Vagina (tissue), 2 donors: ENCODE data around the gene TCF3. TPM values are rescaled to one million over a fixed set of nuclear protein-coding genes. Genes with fewer than 3 reads are reported as not detected.
"Not testable (repeated sequence)": the region's sequence is repeated elsewhere in the genome, so short reads cannot be mapped to it uniquely, and the experiment has no call there.

Source experiments
- DNase-seq, 2 donors: peaks; one replicate each; pipeline ENCODE4 v3.0.0-alpha.2; 2017; ENCODE audit errors: extremely low spot score in 2 of 2
- H3K27ac ChIP-seq: fragments of 200-600 bp; sonication (generic); one replicate; pipeline ENCODE4 v1.5.1; 2019
- H3K27me3 ChIP-seq: fragments of 200-600 bp; sonication (generic); one replicate; pipeline ENCODE4 v1.5.1; 2019
- H3K36me3 ChIP-seq, 2 donors: fragments of 200-600 bp; sonication (generic); one replicate each; pipeline ENCODE4 v1.5.1; 2017 to 2019
- H3K4me1 ChIP-seq: fragments of 200-600 bp; sonication (generic); one replicate; pipeline ENCODE4 v1.5.1; 2019
- H3K4me3 ChIP-seq, 2 donors: fragments of 200-600 bp; sonication (generic); 1 replicate in 1 of 2; 2 replicates in 1 of 2; pipeline ENCODE4 v1.5.1; 2016 to 2019
- H3K9me3 ChIP-seq: fragments of 200-600 bp; sonication (generic); one replicate; pipeline ENCODE4 v1.5.1; 2019
- CTCF ChIP-seq, 3 experiments: fragments of 450-650 bp in 2 of 3; fragments of 200-600 bp in 1 of 3; sonication (generic) in 1 of 3; IDR thresholded peaks; one replicate each; pipeline ENCODE4 v1.5.1; 2017 to 2019; ENCODE audit warnings: antibody characterized with exemption in 3 of 3, mild to moderate bottlenecking in 2 of 3, moderate library complexity in 2 of 3
- POLR2A ChIP-seq, 2 donors: fragments of 450-650 bp; IDR thresholded peaks; one replicate each; pipeline ENCODE4 v1.6.1; 2017; ENCODE audit warnings: antibody characterized with exemption in 2 of 2, mild to moderate bottlenecking in 2 of 2, moderate library complexity in 2 of 2
- POLR2AphosphoS5 ChIP-seq, 2 donors: sonication (generic); formaldehyde crosslinking; IDR thresholded peaks; one replicate each; pipeline ENCODE4 v1.9.0; 2017; ENCODE audit warnings: antibody characterized with exemption in 2 of 2, mild to moderate bottlenecking in 2 of 2, low read depth in 1 of 2; ENCODE audit not compliant: insufficient read depth in 1 of 2
- intact Hi-C: fragments of 100-400 bp; cut with DNase I; formaldehyde crosslinking; loops from one replicate; pipeline ENCODE4 v1.15.1; 2023
- total RNA-seq: library from RNA; depleted of rRNA; stranded (reverse); fragments of >200 nt; gene quantifications from one replicate; pipeline ENCODE4 v1.2.3, GENCODE V29; 2016

The TCF3 gene
- total RNA-seq, 1 donor from 2014 or later: 26.0 TPM

DNA sequence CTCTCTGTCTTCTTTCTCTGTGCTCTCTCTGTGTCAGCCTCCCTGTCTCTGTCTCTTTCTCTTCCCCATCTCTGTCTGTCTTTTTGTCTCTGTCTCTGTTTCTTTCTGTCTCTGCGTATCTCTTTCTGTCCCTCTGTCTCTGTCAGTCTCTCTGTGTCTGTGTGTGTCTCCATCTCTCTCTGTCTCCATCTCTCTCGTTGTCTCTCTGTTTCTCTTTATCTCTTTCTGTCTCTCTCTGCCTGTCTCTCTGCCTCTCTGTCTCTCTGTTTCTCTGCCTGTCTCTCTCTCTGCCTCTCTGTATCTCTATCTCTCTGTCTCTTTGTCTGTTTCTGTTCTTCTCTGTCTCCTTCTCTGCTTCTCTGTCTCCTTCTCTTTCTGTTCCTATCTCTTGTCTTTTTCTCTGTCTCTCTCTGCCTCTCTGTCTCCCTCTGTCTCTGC, 15.7 kb upstream of the TCF3 start:
- peaks cover 22% of the 10 kb centered on the region for H3K4me1 ChIP-seq
- H3K9me3 ChIP-seq: no peaks in the 10 kb centered on the region
- no peak overlapping the region for H3K4me3 ChIP-seq
- TF ChIP-seq POLR2AphosphoS5 (IDR thresholded peaks at IDR 0.05; ENCODE audit: insufficient read depth in 1 of 2, low read depth in 1 of 2) (no peak), POLR2A (IDR thresholded peaks at IDR 0.05) (no peak), CTCF (IDR thresholded peaks at IDR 0.05) (no peak)
- no peak for DNase-seq
- H3K36me3 ChIP-seq: no peaks in the 10 kb centered on the region
- intact Hi-C loops: no loop called here
- H3K27me3 ChIP-seq: peaks cover 7% of the 10 kb centered on the region
- H3K27ac ChIP-seq: no peak overlapping the region

- no peak overlapping the region for H3K27ac ChIP-seq
- DNase-seq: no peak
- H3K27me3 ChIP-seq: peaks cover 7% of the 10 kb centered on the region
- H3K4me3 ChIP-seq: no peak overlapping the region
- no peaks in the 10 kb centered on the region for H3K9me3 ChIP-seq
- no peaks in the 10 kb centered on the region for H3K36me3 ChIP-seq
- TF ChIP-seq CTCF (IDR thresholded peaks at IDR 0.05) (no peak), POLR2AphosphoS5 (IDR thresholded peaks at IDR 0.05; ENCODE audit: insufficient read depth in 1 of 2, low read depth in 1 of 2) (no peak), POLR2A (IDR thresholded peaks at IDR 0.05) (no peak)
- intact Hi-C loops: no loop called here
- H3K4me1 ChIP-seq: peaks cover 10% of the 10 kb centered on the region
Measured at GRCh38 chr19:1665565-1666047, 13.2 kb upstream of the TCF3 start.

- Histone ChIP-seq H3K36me3 (no peaks in the 10 kb centered on the region), H3K9me3 (no peaks in the 10 kb centered on the region), H3K27ac (no peak overlapping the region), H3K4me3 (no peak overlapping the region), H3K27me3 (peaks cover 7% of the 10 kb centered on the region), H3K4me1 (peaks cover 7% of the 10 kb centered on the region)
- DNase-seq: no peak
- TF ChIP-seq CTCF (IDR thresholded peaks at IDR 0.05) (no peak), POLR2A (IDR thresholded peaks at IDR 0.05) (no peak), POLR2AphosphoS5 (IDR thresholded peaks at IDR 0.05; ENCODE audit: insufficient read depth in 1 of 2, low read depth in 1 of 2) (no peak)
- intact Hi-C loops: no loop called here
Measured at GRCh38 chr19:1663852-1664251, 11.4 kb upstream of the TCF3 start.

DNA sequence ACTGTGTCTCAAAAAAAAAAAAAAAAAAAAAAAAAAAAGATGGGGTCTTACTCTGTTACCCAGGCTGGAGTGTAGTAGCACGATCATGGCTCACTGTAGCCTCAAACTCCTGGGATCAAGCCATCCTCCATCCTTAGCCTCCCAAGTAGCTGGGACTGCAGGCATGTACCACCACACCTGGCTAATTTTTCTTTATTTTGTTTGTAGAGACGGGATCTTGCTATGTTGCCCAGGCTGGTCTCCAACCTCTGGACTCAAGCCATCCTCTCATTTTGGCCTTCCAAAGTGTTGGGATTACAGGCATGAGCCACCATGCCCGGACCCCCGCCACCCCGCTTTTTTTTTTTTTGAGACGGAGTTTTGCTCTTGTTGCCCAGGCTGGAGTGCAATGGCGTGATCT, 10.8 kb upstream of the TCF3 start:
- intact Hi-C loops, H3K27ac ChIP-seq, H3K4me3 ChIP-seq, DNase-seq, H3K36me3 ChIP-seq, H3K9me3 ChIP-seq, H3K4me1 ChIP-seq, H3K27me3 ChIP-seq: not testable (repeated sequence)

- Histone ChIP-seq H3K4me1 (no peaks in the 10 kb centered on the region), H3K9me3 (no peaks in the 10 kb centered on the region), H3K27ac (no peak overlapping the region), H3K27me3 (no peaks in the 10 kb centered on the region), H3K36me3 (no peaks in the 10 kb centered on the region), H3K4me3 (no peak overlapping the region)
- no peak for DNase-seq
- TF ChIP-seq POLR2AphosphoS5 (IDR thresholded peaks at IDR 0.05; ENCODE audit: insufficient read depth in 1 of 2, low read depth in 1 of 2) (no peak), CTCF (IDR thresholded peaks at IDR 0.05) (no peak), POLR2A (IDR thresholded peaks at IDR 0.05) (no peak)
- intact Hi-C loops: no loop called here
Measured at GRCh38 chr19:1661995-1662394, 9.6 kb upstream of the TCF3 start.

GRCh38 chr19:1659084-1659427, 6.6 kb upstream of the TCF3 start:
- Histone ChIP-seq H3K27ac (no peak overlapping the region), H3K9me3 (no peaks in the 10 kb centered on the region), H3K4me3 (no peak overlapping the region), H3K36me3 (no peaks in the 10 kb centered on the region), H3K27me3 (no peaks in the 10 kb centered on the region), H3K4me1 (no peaks in the 10 kb centered on the region)
- no peak for DNase-seq
- intact Hi-C loops: no loop called here
- no peak for TF ChIP-seq CTCF (IDR thresholded peaks at IDR 0.05)
